ENCODE measurements around the gene IBTK.

The IBTK gene

DNA sequence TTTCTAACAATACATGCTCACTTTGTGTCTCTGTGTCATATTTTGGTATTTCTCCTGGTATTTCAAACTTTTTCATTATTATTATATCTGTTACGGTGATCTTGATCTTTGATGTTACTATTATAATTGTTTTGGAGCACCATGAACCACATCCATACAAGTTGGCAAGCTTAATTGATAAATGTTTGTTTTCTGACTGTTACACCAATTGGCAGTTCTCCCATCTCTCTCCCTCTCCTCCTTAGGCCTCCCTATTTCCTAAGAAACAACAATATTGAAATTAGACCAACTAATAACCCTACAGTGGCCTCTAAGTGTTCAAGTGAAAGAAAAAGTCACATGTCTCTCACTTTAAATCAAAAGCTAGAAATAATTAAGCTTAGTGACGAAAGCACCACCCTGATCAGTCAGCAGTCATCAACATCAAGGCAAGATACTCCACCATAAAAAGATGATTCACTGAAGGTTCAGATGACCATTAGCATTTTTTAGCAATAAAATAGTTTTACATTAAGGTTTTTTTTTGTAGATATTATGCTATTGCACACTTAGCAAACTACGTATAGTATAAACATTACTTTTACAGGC lies 61.5 kb downstream of the IBTK start:
- TF ChIP-seq, protein P1, sequence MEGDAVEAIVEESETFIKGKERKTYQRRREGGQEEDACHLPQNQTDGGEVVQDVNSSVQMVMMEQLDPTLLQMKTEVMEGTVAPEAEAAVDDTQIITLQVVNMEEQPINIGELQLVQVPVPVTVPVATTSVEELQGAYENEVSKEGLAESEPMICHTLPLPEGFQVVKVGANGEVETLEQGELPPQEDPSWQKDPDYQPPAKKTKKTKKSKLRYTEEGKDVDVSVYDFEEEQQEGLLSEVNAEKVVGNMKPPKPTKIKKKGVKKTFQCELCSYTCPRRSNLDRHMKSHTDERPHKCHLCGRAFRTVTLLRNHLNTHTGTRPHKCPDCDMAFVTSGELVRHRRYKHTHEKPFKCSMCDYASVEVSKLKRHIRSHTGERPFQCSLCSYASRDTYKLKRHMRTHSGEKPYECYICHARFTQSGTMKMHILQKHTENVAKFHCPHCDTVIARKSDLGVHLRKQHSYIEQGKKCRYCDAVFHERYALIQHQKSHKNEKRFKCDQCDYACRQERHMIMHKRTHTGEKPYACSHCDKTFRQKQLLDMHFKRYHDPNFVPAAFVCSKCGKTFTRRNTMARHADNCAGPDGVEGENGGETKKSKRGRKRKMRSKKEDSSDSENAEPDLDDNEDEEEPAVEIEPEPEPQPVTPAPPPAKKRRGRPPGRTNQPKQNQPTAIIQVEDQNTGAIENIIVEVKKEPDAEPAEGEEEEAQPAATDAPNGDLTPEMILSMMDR (IDR thresholded peaks at IDR 0.05; ENCODE audit: borderline replicate concordance, control extremely low read depth, extremely low read depth, insufficient read depth, missing control alignments) = no peak
- DNase-seq (ENCODE audit: low spot score) = no peak
- in situ Hi-C loops (cut with MboI; ENCODE audit: low sequenced_read_pairs, unreplicated experiment) = no loop called here

GRCh38 chr6:82183642-82184282 lies 63.8 kb downstream of the IBTK start:
- TF ChIP-seq, protein P1 (IDR thresholded peaks at IDR 0.05; ENCODE audit: borderline replicate concordance, control extremely low read depth, extremely low read depth, insufficient read depth, missing control alignments) = no peak
- DNase-seq (ENCODE audit: low spot score) = no peak
- in situ Hi-C loops (cut with MboI; ENCODE audit: low sequenced_read_pairs, unreplicated experiment) = no loop called here

DNA sequence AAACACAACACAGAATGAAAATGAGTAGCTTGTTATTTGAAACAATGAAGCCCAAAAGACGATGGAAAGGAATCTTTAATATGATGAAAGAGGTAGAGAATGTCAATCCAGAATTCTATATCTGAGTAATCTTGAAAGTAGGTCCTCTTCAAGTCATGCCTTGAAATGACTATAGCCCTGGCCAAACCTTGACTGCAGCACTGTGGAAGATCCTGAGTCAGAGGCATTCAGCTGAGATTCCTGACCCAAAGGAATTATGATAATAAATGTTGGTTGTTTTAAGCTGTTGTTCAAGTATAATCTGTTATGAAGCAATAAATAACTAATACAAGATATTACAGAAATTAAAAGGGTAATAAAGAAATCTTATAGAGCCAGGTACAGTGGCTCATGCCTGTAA lies 64.8 kb downstream of the IBTK start:
- no peak for DNase-seq (ENCODE audit: low spot score)
- in situ Hi-C loops (cut with MboI; ENCODE audit: low sequenced_read_pairs, unreplicated experiment) = no loop called here
- TF ChIP-seq, protein P1 (IDR thresholded peaks at IDR 0.05; ENCODE audit: borderline replicate concordance, control extremely low read depth, extremely low read depth, insufficient read depth, missing control alignments) = no peak

GRCh38 chr6:82179415-82179814 lies 68.1 kb downstream of the IBTK start:
- DNase-seq (ENCODE audit: low spot score) = no peak
- in situ Hi-C loops (cut with MboI; ENCODE audit: low sequenced_read_pairs, unreplicated experiment) = no loop called here
- TF ChIP-seq, protein P1 (IDR thresholded peaks at IDR 0.05; ENCODE audit: borderline replicate concordance, control extremely low read depth, extremely low read depth, insufficient read depth, missing control alignments) = no peak

GRCh38 chr6:82178759-82179112 lies 68.8 kb downstream of the IBTK start:
- DNase-seq (ENCODE audit: low spot score) = no peak
- TF ChIP-seq, protein P1 (IDR thresholded peaks at IDR 0.05; ENCODE audit: borderline replicate concordance, control extremely low read depth, extremely low read depth, insufficient read depth, missing control alignments) = no peak
- in situ Hi-C loops (cut with MboI; ENCODE audit: low sequenced_read_pairs, unreplicated experiment) = no loop called here

- TF ChIP-seq, protein P1 (IDR thresholded peaks at IDR 0.05; ENCODE audit: borderline replicate concordance, control extremely low read depth, extremely low read depth, insufficient read depth, missing control alignments) = no peak
- no peak for DNase-seq (ENCODE audit: low spot score)
- in situ Hi-C loops (cut with MboI; ENCODE audit: low sequenced_read_pairs, unreplicated experiment) = no loop called here
These were observed 69.3 kb downstream of the IBTK start for GRCh38 chr6:82178077-82178758.
